HepG2 (cell line): ENCODE data around the gene TAB2. TPM values are rescaled to one million over a fixed set of nuclear protein-coding genes. Genes with fewer than 3 reads are reported as not detected.

Experiments
- BCL6 ChIP-seq: IDR thresholded peaks from 2 replicates; pipeline ENCODE4 v1.6.1; 2016; ENCODE audit warnings: missing genetic modification reagents, missing compliant biosample characterization
- HNF4A ChIP-seq: sonication (generic); formaldehyde crosslinking; IDR thresholded peaks from 2 replicates; pipeline ENCODE4 v1.4.0; 2020; ENCODE audit warnings: missing genetic modification reagents
- MIXL1 ChIP-seq: IDR thresholded peaks from 2 replicates; pipeline ENCODE4 v1.6.1; 2016
- NFKB2 ChIP-seq: sonication (generic); formaldehyde crosslinking; IDR thresholded peaks from 2 replicates; pipeline ENCODE4 v1.4.0; 2020; ENCODE audit warnings: missing genetic modification reagents, borderline replicate concordance
- NONO ChIP-seq, 2 experiments: fragments of 450-650 bp in 1 of 2; sonication (generic) in 1 of 2; formaldehyde crosslinking in 1 of 2; IDR thresholded peaks in 1 of 2; conservative IDR thresholded peaks in 1 of 2; 2 replicates each; pipeline versions ENCODE4 v1.6.1 to v1.8.0; 2017 to 2022; ENCODE audit warnings: mild to moderate bottlenecking in 1 of 2, missing genetic modification reagents in 1 of 2, moderate library complexity in 1 of 2
- PITX1 ChIP-seq: sonication (generic); formaldehyde crosslinking; IDR thresholded peaks from 2 replicates; pipeline ENCODE4 v1.5.1; 2020; ENCODE audit warnings: mild to moderate bottlenecking, missing genetic modification reagents
- TERF1 ChIP-seq: sonication (generic); formaldehyde crosslinking; IDR thresholded peaks from 2 replicates; pipeline ENCODE4 v1.8.0; 2022; ENCODE audit warnings: mild to moderate bottlenecking, missing genetic modification reagents, moderate library complexity
- TSC22D2 ChIP-seq: sonication (generic); formaldehyde crosslinking; IDR thresholded peaks from 2 replicates; pipeline ENCODE4 v1.5.1; 2020; ENCODE audit warnings: missing genetic modification reagents, mild to moderate bottlenecking, borderline replicate concordance
- YY1 ChIP-seq: IDR thresholded peaks from 2 replicates; pipeline ENCODE4 v1.6.1; 2011; ENCODE audit warnings: low read length, low read depth, moderate library complexity, mild to moderate bottlenecking; ENCODE audit not compliant: insufficient read depth, insufficient replicate concordance
- ZBTB44 ChIP-seq: sonication (generic); formaldehyde crosslinking; IDR thresholded peaks from 2 replicates; pipeline ENCODE4 v1.4.0; 2020; ENCODE audit warnings: missing genetic modification reagents
- ZNF292 ChIP-seq: sonication (generic); formaldehyde crosslinking; IDR thresholded peaks from 2 replicates; pipeline ENCODE4 v1.8.1; 2022; ENCODE audit warnings: mild to moderate bottlenecking, low read depth, missing genetic modification reagents, borderline replicate concordance
- ZNF383 ChIP-seq: sonication (generic); formaldehyde crosslinking; IDR thresholded peaks from 2 replicates; pipeline ENCODE4 v1.4.0; 2020; ENCODE audit warnings: missing genetic modification reagents, mild to moderate bottlenecking, borderline replicate concordance
- ZNF580 ChIP-seq: IDR thresholded peaks from 2 replicates; pipeline ENCODE4 v1.6.1; 2016; ENCODE audit warnings: low read depth, borderline replicate concordance
- polyA plus RNA-seq, 8 experiments: library from polyadenylated mRNA; depleted of rRNA in 3 of 8; stranded (reverse) in 7 of 8; unstranded in 1 of 8; fragments of >200 nt; fragmentation: Illumina TruSeq in 4 of 8; extraction: Trizol in 4 of 8; gene quantifications; 2 replicates each; pipeline versions ENCODE4 v1.2.1 to v1.2.3, GENCODE V29; 2011 to 2016; ENCODE audit warnings: low read depth in 4 of 8, missing spikeins in 1 of 8, mixed read lengths in 1 of 8; ENCODE audit not compliant: insufficient read depth in 1 of 8
- total RNA-seq, 5 experiments: library from RNA; depleted of rRNA; stranded (reverse); fragments of >200 nt; fragmentation: Illumina TruSeq; extraction: Trizol; gene quantifications; 2 replicates each; pipeline ENCODE4 v1.2.3, GENCODE V29; 2016; ENCODE audit warnings: low read depth in 1 of 5
- TF ChIP-seq, protein P1 (sequence below): sonication (generic); formaldehyde crosslinking; IDR thresholded peaks from 2 replicates; pipeline ENCODE4 v1.4.0; 2020; ENCODE audit warnings: missing genetic modification reagents
- TF ChIP-seq, protein P2 (sequence below): IDR thresholded peaks from 2 replicates; pipeline ENCODE4 v1.6.1; 2012; ENCODE audit warnings: inconsistent platforms
- TF ChIP-seq, protein P3 (sequence below): sonication (generic); formaldehyde crosslinking; IDR thresholded peaks from 2 replicates; pipeline ENCODE4 v1.8.0; 2022; ENCODE audit warnings: missing genetic modification reagents, mild to moderate bottlenecking, inconsistent platforms, borderline replicate concordance
- TF ChIP-seq, protein P4 (sequence below): sonication (generic); formaldehyde crosslinking; conservative IDR thresholded peaks from 2 replicates; pipeline ENCODE4 v1.5.0; 2020; ENCODE audit warnings: missing genetic modification reagents
- TF ChIP-seq, protein P5 (sequence below): sonication (generic); formaldehyde crosslinking; IDR thresholded peaks from 2 replicates; pipeline ENCODE4 v1.5.0; 2020; ENCODE audit warnings: mild to moderate bottlenecking, missing genetic modification reagents, moderate library complexity

Gene TAB2
- total and polyA plus RNA-seq, 2 of the 13 experiments (the other 11 are each of a cell fraction or from before 2014, with no cell fraction given) = 23.7 to 50.2 TPM

DNA sequence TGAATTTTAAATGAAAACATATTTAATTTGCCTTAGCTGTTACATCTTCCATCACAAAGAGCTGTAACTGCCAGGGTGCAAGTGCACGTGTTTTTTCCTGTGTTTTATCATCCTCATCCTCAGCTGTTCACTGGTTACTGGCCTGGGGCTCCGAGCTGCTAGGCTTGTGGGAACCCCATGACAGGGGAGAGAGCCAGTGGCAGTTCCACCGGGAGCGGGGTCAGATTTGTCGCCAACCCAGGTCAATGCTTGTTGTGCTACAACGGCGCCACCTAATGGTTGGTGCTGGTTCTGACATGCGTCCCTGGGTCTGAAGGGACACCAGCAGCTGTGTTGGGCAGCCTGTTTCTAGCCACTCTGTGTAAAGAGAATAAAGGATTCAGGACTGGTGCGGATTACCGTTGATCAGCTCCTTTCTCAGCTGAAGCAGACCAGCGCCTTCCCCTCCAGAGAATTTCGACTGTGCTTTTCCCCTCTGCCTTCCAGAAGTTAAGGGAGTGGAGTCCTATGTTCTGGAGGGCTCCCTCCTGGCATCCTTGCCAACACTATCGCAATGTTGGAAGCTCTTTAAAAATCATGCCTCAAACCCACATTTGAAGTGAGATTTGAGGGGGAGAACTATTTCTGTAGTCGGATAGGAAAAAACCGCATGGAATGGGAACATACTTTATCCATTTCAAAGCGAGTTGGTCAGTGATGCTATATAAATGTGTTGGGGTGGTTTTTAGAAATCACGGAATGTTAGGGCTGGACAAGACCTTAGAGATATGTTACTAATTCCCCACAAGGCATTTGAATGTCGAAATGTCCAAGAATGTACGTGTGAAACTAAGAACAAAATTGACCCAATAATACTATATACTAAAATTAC, 114.6 kb downstream of the TAB2 start (continued):
- 0 out of 2 replicates have a peak, but pooled peaks have one; percentile 55 for TF ChIP-seq BCL6
- TF ChIP-seq, protein P1, sequence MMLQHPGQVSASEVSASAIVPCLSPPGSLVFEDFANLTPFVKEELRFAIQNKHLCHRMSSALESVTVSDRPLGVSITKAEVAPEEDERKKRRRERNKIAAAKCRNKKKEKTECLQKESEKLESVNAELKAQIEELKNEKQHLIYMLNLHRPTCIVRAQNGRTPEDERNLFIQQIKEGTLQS = peak; percentile 60; the same call in 1 of the 2 replicates
- TF ChIP-seq ZBTB44 (CRISPR knock-in tag) = no peak
- peak; percentile 57; the same call in 1 of the 2 replicates for TF ChIP-seq ZNF292 (CRISPR knock-in tag)
- TF ChIP-seq, protein P2, sequence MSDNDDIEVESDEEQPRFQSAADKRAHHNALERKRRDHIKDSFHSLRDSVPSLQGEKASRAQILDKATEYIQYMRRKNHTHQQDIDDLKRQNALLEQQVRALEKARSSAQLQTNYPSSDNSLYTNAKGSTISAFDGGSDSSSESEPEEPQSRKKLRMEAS = no peak
- TF ChIP-seq ZNF383 = 0 out of 2 replicates have a peak, but pooled peaks have one; percentile 30
- TF ChIP-seq YY1 = peak; percentile 44
- TF ChIP-seq NONO (IDR thresholded peaks at IDR 0.05) = no peak
- TF ChIP-seq NONO (CRISPR knock-in tag; conservative IDR thresholded peaks at IDR 0.05) = peak; percentile 69
- TF ChIP-seq ZNF580 (CRISPR knock-in tag) = peak; percentile 81; the same call in 1 of the 2 replicates
- TF ChIP-seq, protein P3, sequence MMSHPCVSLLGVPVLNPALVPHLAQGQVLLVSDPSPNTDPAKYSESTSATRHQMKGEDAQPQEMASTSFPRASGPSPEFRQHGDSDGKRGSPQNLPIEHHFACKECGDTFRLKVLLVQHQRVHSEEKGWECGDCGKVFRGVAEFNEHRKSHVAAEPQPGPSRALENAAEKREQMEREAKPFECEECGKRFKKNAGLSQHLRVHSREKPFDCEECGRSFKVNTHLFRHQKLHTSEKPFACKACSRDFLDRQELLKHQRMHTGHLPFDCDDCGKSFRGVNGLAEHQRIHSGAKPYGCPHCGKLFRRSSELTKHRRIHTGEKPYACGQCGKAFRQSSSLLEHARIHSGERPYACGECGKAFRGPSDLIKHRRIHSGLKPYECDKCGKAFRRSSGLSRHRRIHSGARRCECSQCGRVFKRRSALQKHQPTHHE (CRISPR knock-in tag) = no peak
- no peak for TF ChIP-seq TERF1 (CRISPR knock-in tag)
- peak; percentile 41; the same call in 1 of the 2 replicates for TF ChIP-seq HNF4A (CRISPR knock-in tag)
- TF ChIP-seq MIXL1 (CRISPR knock-in tag) = peak; percentile 84
- peak; percentile 52; the same call in 1 of the 2 replicates for TF ChIP-seq NFKB2 (CRISPR knock-in tag)
- TF ChIP-seq, protein P4, sequence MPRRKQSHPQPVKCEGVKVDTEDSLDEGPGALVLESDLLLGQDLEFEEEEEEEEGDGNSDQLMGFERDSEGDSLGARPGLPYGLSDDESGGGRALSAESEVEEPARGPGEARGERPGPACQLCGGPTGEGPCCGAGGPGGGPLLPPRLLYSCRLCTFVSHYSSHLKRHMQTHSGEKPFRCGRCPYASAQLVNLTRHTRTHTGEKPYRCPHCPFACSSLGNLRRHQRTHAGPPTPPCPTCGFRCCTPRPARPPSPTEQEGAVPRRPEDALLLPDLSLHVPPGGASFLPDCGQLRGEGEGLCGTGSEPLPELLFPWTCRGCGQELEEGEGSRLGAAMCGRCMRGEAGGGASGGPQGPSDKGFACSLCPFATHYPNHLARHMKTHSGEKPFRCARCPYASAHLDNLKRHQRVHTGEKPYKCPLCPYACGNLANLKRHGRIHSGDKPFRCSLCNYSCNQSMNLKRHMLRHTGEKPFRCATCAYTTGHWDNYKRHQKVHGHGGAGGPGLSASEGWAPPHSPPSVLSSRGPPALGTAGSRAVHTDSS (CRISPR knock-in tag) = no peak
- TF ChIP-seq TSC22D2 (CRISPR knock-in tag) = peak; percentile 90; the same call in 1 of the 2 replicates
- peak; percentile 58; the same call in 1 of the 2 replicates for TF ChIP-seq PITX1 (CRISPR knock-in tag)
- TF ChIP-seq, protein P5, sequence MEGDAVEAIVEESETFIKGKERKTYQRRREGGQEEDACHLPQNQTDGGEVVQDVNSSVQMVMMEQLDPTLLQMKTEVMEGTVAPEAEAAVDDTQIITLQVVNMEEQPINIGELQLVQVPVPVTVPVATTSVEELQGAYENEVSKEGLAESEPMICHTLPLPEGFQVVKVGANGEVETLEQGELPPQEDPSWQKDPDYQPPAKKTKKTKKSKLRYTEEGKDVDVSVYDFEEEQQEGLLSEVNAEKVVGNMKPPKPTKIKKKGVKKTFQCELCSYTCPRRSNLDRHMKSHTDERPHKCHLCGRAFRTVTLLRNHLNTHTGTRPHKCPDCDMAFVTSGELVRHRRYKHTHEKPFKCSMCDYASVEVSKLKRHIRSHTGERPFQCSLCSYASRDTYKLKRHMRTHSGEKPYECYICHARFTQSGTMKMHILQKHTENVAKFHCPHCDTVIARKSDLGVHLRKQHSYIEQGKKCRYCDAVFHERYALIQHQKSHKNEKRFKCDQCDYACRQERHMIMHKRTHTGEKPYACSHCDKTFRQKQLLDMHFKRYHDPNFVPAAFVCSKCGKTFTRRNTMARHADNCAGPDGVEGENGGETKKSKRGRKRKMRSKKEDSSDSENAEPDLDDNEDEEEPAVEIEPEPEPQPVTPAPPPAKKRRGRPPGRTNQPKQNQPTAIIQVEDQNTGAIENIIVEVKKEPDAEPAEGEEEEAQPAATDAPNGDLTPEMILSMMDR = peak; percentile 100
